ENCODE results near the gene RPH3AL. TPM values are rescaled to one million over a fixed set of nuclear protein-coding genes. Genes with fewer than 3 reads are reported as not detected.

The RPH3AL gene
- total and polyA plus RNA-seq, 2 of the 8 experiments (the other 6 are each of a cell fraction or from before 2014, with no cell fraction given): 5.6 to 5.8 TPM

DNA sequence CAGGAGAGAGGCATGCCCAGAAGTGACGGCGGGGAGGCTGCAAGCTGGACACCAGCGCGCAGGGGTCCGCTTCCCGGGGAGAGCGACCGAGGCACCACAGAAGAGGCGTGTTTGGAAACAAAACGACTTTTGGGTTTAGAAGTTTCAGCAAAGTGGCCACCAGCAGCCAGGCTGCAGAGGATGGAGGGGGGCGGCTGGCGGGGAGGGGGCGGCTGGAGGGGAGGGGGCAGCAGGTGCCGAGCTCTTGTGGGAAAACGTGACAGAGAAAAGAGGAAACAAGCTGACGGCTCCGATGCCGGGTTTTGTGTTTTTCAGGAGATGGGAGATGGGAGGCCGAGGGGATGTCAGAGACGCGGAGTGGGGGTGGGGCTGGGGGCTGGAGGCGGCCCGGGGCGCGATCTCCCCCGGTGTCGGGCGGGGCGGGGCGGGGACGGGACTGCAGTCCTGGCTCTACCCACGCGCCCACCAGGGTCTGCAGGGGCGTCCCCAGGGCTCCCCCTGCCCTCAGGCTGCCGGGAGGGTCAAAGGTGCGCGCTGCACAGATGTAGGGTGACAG lies 32.1 kb upstream of the RPH3AL start:
- no peak overlapping the region for H3K56ac ChIP-seq (replicated peaks; ENCODE audit: insufficient read length, low read depth, low read length)
- H4K5ac ChIP-seq (ENCODE audit: insufficient read length, low read depth, low read length): no peak overlapping the region
- FAIRE-seq (no peak), DNase-seq (ENCODE audit: low read depth in 1 of 2, low spot score in 2 of 2) (no peak)
- no peak overlapping the region for H3K18ac ChIP-seq (ENCODE audit: extremely low read depth, low read length)
- ChIA-PET CTCF (ENCODE audit: partially characterized antibody) (interaction anchor here (0.7 to 2.0 kb wide), 8 partner anchors 11 to 221 kb away, joined by 3 to 10 read pairs (median 4); no protein-coding TSS in a partner anchor), POLR2A (ENCODE audit: partially characterized antibody) (interaction anchor here (0.5 kb wide), 1 partner anchor 163 kb away, joined by 4 read pairs; no protein-coding TSS in a partner anchor)
- peaks cover 0 to 5% of the 10 kb centered on the region in 2 experiments; a peak in 1 of 4 replicates for H3K9me3 ChIP-seq (ENCODE audit: insufficient read depth in 2 of 2, low read depth in 1 of 2, low read length in 1 of 2)
- no peak overlapping the region for H2BK15ac ChIP-seq (ENCODE audit: low read length)
- no peaks in the 10 kb centered on the region for H3K79me2 ChIP-seq (ENCODE audit: control insufficient read depth in 1 of 2, insufficient read depth in 2 of 2, low read length in 2 of 2)
- no peak overlapping the region for H4K8ac ChIP-seq (ENCODE audit: extremely low read depth, insufficient read depth, low read length)
- H3K27me3 ChIP-seq (replicated peaks in 1 of 4; ENCODE audit: control insufficient read depth in 3 of 4, extremely low read depth in 1 of 4, insufficient read depth in 3 of 4, low read length in 3 of 4): peaks cover 9 to 24% (median 22%) of the 10 kb centered on the region in 4 experiments
- H2BK20ac ChIP-seq (ENCODE audit: low read length): no peak overlapping the region
- H2AK5ac ChIP-seq (ENCODE audit: low read depth, low read length): no peak overlapping the region; the same call in 1 of the 2 replicates
- H3K9ac ChIP-seq (replicated peaks in 1 of 4; ENCODE audit: extremely low read depth in 1 of 4, low read depth in 3 of 4, low read length in 3 of 4): no peak overlapping the region
- 44% methylated on average over 10 of the region's 37 CpGs; no CpG with 5 or more reads in 1 of the 2 experiments for WGBS, 2 experiments (ENCODE audit: extremely low coverage in 1 of 2, insufficient coverage in 1 of 2, insufficient read length in 1 of 2, insufficient replicate concordance in 2 of 2, low coverage in 1 of 2, low lambda C conversion rate in 2 of 2, missing lambda C conversion rate in 1 of 2)
- peaks cover 5 to 26% (median 18%) of the 10 kb centered on the region in 4 experiments; a peak in 6 of 7 replicates for H3K4me1 ChIP-seq (replicated peaks in 1 of 4; ENCODE audit: control insufficient read depth in 3 of 4, insufficient read depth in 4 of 4, low read length in 3 of 4)
- peak overlapping the region; percentile 61 to 91 for H3K4me2 ChIP-seq (ENCODE audit: insufficient read depth in 1 of 2, low read depth in 2 of 2, low read length in 2 of 2)
- H3K4me3 ChIP-seq (ENCODE audit: extremely low read depth in 1 of 4, insufficient read depth in 2 of 4, low read depth in 3 of 4, low read length in 4 of 4): peak overlapping the region; percentile 23 to 58 (median 42)
- H2BK5ac ChIP-seq (ENCODE audit: low read depth, low read length): no peak overlapping the region
- no peak overlapping the region for H3K27ac ChIP-seq (ENCODE audit: low read depth, low read length)
- H4K91ac ChIP-seq (replicated peaks; ENCODE audit: insufficient read length, low read length): no peak overlapping the region
- H2BK12ac ChIP-seq (ENCODE audit: low read depth, low read length): no peak overlapping the region
- H2AFZ ChIP-seq (ENCODE audit: low read length): no peak overlapping the region
- H3K14ac ChIP-seq (ENCODE audit: insufficient read length): no peak overlapping the region
- no peaks in the 10 kb centered on the region for H3K36me3 ChIP-seq (ENCODE audit: control insufficient read depth in 2 of 4, insufficient read depth in 4 of 4, low read length in 3 of 4)
- H3K23me2 ChIP-seq (ENCODE audit: low read depth, low read length): peaks cover 7% of the 10 kb centered on the region; the same call in 1 of the 2 replicates
- no peaks in the 10 kb centered on the region for H3K79me1 ChIP-seq (ENCODE audit: low read depth, low read length)
- H4K20me1 ChIP-seq (replicated peaks in 1 of 2; ENCODE audit: control insufficient read depth in 1 of 2, insufficient read depth in 2 of 2, low read length in 2 of 2): no peaks in the 10 kb centered on the region
- no peak overlapping the region for H3K23ac ChIP-seq (ENCODE audit: insufficient read length)
- H2BK120ac ChIP-seq (replicated peaks; ENCODE audit: low read depth, low read length): no peak overlapping the region
- no peak overlapping the region for H3K4ac ChIP-seq (replicated peaks; ENCODE audit: insufficient read length, low read depth, low read length)
- TF ChIP-seq FOSL1 (IDR thresholded peaks at IDR 0.05; ENCODE audit: insufficient read depth, low read depth, low read length) (no peak), SRF (IDR thresholded peaks at IDR 0.05; ENCODE audit: low read depth, low read length) (no peak), RNF2 (IDR thresholded peaks at IDR 0.05; ENCODE audit: borderline replicate concordance, low read depth, low read length, missing control alignments, poor library complexity, severe bottlenecking) (no peak), SIN3A (conservative IDR thresholded peaks at IDR 0.05 in 1 of 2, IDR thresholded peaks at IDR 0.05 in 1 of 2; ENCODE audit: low read depth in 1 of 2, low read length in 2 of 2) (no peak), RBBP5 (IDR thresholded peaks at IDR 0.05; ENCODE audit: borderline replicate concordance, low read depth, low read length) (no peak), CHD2 (IDR thresholded peaks at IDR 0.05; ENCODE audit: low read length) (no peak), HDAC2 (IDR thresholded peaks at IDR 0.05; ENCODE audit: borderline replicate concordance in 1 of 2, low read depth in 2 of 2, low read length in 2 of 2) (no peak), TBP (IDR thresholded peaks at IDR 0.05; ENCODE audit: low read depth, low read length) (no peak), ATF3 (IDR thresholded peaks at IDR 0.05; ENCODE audit: insufficient read depth, low read depth, low read length) (no peak), MAX (IDR thresholded peaks at IDR 0.05) (no peak)

All from H1 (cell line).